ENCODE measurements around the gene CORO1C. TPM values are rescaled to one million over a fixed set of nuclear protein-coding genes. Genes with fewer than 3 reads are reported as not detected.
"Not testable (repeated sequence)": the region's sequence is repeated elsewhere in the genome, so short reads cannot be mapped to it uniquely, and the experiment has no call there.

The CORO1C gene
- polyA plus RNA-seq, 2 of the 4 experiments (the other 2 are of a cell fraction) = 166 to 245 TPM

DNA sequence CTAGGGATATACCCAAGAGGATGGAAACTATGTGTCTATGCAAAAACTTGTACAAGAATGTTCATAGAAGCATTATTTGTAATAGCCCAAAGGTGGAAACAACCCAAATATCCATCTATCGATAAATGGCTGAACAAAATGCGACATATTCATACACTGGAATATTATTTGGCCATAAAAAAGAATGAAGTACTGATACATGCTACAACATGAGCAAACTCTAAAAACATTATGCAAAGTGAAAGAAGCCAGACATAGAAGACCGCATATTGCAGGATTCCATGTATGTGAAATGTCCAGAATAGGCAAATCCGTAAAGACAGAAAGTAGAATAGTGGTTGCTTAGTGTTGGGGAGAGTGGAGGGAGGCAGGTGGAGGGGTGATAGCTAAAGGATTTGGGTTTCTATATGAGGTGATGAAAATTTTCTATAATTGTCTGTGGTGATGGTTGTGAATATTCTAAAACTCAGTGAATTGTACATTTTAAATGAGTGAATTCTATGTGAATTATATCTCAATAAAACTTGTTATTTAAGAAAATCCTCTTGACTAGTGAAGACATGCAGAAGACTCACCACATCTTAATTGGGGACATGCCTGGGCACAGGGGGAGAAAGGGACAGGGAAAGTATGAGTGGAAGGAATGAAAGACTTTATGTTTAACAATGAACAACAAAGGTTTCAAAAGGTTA, 67.8 kb downstream of the CORO1C start:
- no peak overlapping the region for H3K4me3 ChIP-seq
- FAIRE-seq = no peak
- H3K4me2 ChIP-seq = no peak overlapping the region
- 94% methylated on average over 4 of the region's 4 CpGs for WGBS (ENCODE audit: missing lambda C conversion rate)
- CTCF ChIA-PET = interaction anchor here (0.6 to 19.3 kb wide), 37 partner anchors 10 to 429 kb away, joined by 3 to 313 read pairs (median 11); partner anchors contain the start of genes ALKBH2, CORO1C and SELPLG
- H3K27ac ChIP-seq = peak overlapping the region in 1 of 2 experiments; percentile 12; a peak in 1 of 6 replicates
- TF ChIP-seq PHF8 (IDR thresholded peaks at IDR 0.05; ENCODE audit: borderline replicate concordance, low read depth) (no peak), RAD21 (conservative IDR thresholded peaks at IDR 0.05 in 1 of 2, IDR thresholded peaks at IDR 0.05 in 1 of 2) (no peak), MAFK (IDR thresholded peaks at IDR 0.05; ENCODE audit: partially characterized antibody) (no peak), FOSL2 (IDR thresholded peaks at IDR 0.05) (no peak), FOSL2 (CRISPR knock-in tag; IDR thresholded peaks at IDR 0.05) (no peak), CEBPB (IDR thresholded peaks at IDR 0.05) (no peak), RFX5 (IDR thresholded peaks at IDR 0.05) (no peak), MAZ (IDR thresholded peaks at IDR 0.05; ENCODE audit: borderline replicate concordance, low read depth, low read length) (no peak), CBX8 (IDR thresholded peaks at IDR 0.05) (no peak), TP53 (CRISPR knock-in tag; IDR thresholded peaks at IDR 0.05) (no peak), RARB (CRISPR knock-in tag; IDR thresholded peaks at IDR 0.05) (no peak), NPAS2 (CRISPR knock-in tag; IDR thresholded peaks at IDR 0.05; ENCODE audit: borderline replicate concordance) (no peak), MYC (IDR thresholded peaks at IDR 0.05; ENCODE audit: borderline replicate concordance, low read length) (no peak)
- TF ChIP-seq, protein P1, sequence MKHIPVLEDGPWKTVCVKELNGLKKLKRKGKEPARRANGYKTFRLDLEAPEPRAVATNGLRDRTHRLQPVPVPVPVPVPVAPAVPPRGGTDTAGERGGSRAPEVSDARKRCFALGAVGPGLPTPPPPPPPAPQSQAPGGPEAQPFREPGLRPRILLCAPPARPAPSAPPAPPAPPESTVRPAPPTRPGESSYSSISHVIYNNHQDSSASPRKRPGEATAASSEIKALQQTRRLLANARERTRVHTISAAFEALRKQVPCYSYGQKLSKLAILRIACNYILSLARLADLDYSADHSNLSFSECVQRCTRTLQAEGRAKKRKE (CRISPR knock-in tag; IDR thresholded peaks at IDR 0.05; ENCODE audit: low read depth) = no peak
- TF ChIP-seq, protein P2, sequence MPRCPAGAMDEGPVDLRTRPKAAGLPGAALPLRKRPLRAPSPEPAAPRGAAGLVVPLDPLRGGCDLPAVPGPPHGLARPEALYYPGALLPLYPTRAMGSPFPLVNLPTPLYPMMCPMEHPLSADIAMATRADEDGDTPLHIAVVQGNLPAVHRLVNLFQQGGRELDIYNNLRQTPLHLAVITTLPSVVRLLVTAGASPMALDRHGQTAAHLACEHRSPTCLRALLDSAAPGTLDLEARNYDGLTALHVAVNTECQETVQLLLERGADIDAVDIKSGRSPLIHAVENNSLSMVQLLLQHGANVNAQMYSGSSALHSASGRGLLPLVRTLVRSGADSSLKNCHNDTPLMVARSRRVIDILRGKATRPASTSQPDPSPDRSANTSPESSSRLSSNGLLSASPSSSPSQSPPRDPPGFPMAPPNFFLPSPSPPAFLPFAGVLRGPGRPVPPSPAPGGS (IDR thresholded peaks at IDR 0.05) = no peak
- TF ChIP-seq, protein P3, sequence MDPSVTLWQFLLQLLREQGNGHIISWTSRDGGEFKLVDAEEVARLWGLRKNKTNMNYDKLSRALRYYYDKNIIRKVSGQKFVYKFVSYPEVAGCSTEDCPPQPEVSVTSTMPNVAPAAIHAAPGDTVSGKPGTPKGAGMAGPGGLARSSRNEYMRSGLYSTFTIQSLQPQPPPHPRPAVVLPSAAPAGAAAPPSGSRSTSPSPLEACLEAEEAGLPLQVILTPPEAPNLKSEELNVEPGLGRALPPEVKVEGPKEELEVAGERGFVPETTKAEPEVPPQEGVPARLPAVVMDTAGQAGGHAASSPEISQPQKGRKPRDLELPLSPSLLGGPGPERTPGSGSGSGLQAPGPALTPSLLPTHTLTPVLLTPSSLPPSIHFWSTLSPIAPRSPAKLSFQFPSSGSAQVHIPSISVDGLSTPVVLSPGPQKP (IDR thresholded peaks at IDR 0.05; ENCODE audit: low read depth, low read length) = no peak
- TF ChIP-seq, protein P4, sequence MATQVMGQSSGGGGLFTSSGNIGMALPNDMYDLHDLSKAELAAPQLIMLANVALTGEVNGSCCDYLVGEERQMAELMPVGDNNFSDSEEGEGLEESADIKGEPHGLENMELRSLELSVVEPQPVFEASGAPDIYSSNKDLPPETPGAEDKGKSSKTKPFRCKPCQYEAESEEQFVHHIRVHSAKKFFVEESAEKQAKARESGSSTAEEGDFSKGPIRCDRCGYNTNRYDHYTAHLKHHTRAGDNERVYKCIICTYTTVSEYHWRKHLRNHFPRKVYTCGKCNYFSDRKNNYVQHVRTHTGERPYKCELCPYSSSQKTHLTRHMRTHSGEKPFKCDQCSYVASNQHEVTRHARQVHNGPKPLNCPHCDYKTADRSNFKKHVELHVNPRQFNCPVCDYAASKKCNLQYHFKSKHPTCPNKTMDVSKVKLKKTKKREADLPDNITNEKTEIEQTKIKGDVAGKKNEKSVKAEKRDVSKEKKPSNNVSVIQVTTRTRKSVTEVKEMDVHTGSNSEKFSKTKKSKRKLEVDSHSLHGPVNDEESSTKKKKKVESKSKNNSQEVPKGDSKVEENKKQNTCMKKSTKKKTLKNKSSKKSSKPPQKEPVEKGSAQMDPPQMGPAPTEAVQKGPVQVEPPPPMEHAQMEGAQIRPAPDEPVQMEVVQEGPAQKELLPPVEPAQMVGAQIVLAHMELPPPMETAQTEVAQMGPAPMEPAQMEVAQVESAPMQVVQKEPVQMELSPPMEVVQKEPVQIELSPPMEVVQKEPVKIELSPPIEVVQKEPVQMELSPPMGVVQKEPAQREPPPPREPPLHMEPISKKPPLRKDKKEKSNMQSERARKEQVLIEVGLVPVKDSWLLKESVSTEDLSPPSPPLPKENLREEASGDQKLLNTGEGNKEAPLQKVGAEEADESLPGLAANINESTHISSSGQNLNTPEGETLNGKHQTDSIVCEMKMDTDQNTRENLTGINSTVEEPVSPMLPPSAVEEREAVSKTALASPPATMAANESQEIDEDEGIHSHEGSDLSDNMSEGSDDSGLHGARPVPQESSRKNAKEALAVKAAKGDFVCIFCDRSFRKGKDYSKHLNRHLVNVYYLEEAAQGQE (IDR thresholded peaks at IDR 0.05) = no peak
- POLR2A ChIA-PET = interaction anchor here (1.2 kb wide), 1 partner anchor 67 kb away, joined by 4 read pairs; no protein-coding TSS in a partner anchor
- DNase-seq (ENCODE audit: low read depth in 1 of 2, low spot score in 1 of 2) = no peak
- no peak for ATAC-seq
- no peaks in the 10 kb centered on the region for H3K9me3 ChIP-seq
- peaks cover 53% of the 10 kb centered on the region for H3K4me1 ChIP-seq

DNA sequence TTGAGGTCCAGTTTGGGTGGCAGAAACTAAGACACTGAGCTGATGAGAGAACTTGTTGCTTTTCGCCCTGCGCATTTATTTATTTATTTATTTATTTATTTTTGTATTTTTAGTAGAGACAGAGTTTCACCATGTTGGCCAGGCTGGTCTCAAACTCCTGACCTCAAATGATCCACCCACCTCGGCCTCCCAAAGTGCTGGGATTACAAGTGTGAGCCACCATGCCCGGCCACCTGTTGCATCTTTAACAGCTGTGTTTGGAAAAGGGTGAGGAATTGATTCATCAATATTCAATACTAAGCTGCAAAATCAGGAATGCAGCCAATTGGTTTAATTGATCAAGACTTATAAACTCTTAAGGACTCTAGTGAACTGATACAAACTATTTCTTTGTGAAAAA, 73.2 kb downstream of the CORO1C start:
- CTCF ChIA-PET = interaction anchor here (0.8 to 19.3 kb wide), 3 partner anchors 18 to 145 kb away, joined by 4 to 313 read pairs (median 4); no protein-coding TSS in a partner anchor

More for the DNA sequence above, 73.2 kb downstream of the CORO1C start:
- H3K9me3 ChIP-seq; POLR2A ChIA-PET; H3K4me2 ChIP-seq; H3K4me3 ChIP-seq; H3K4me1 ChIP-seq; FAIRE-seq; DNase-seq (ENCODE audit: low read depth in 1 of 2, low spot score in 1 of 2); H3K27ac ChIP-seq; ATAC-seq: not testable (repeated sequence)
- 94% methylated on average over 4 of the region's 4 CpGs for WGBS (ENCODE audit: missing lambda C conversion rate)
